ENCODE data around the gene MRPS26.

DNA sequence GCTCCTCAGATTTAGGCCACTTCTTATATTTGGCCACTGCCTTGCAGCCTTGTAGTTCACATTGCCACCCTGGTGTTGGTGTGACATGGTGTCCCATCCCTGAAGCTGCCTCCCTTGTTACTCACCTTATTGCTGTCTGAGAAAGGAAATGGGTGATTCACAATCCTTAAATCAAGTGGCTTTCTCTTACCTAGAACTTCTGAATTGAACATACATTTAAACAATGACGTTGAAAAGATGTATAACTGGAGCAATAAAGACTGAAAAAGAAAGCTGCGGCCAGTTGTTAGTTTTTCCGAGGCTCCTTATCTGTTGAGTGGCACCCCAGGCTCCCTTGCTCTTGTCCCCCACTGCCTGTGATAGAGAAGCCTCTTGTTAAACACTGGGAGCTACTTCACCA is 31.2 kb upstream of the MRPS26 start:
- TF ChIP-seq, protein P1, sequence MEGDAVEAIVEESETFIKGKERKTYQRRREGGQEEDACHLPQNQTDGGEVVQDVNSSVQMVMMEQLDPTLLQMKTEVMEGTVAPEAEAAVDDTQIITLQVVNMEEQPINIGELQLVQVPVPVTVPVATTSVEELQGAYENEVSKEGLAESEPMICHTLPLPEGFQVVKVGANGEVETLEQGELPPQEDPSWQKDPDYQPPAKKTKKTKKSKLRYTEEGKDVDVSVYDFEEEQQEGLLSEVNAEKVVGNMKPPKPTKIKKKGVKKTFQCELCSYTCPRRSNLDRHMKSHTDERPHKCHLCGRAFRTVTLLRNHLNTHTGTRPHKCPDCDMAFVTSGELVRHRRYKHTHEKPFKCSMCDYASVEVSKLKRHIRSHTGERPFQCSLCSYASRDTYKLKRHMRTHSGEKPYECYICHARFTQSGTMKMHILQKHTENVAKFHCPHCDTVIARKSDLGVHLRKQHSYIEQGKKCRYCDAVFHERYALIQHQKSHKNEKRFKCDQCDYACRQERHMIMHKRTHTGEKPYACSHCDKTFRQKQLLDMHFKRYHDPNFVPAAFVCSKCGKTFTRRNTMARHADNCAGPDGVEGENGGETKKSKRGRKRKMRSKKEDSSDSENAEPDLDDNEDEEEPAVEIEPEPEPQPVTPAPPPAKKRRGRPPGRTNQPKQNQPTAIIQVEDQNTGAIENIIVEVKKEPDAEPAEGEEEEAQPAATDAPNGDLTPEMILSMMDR (IDR thresholded peaks at IDR 0.05), result no peak
- no peak for TF ChIP-seq POLR2A (IDR thresholded peaks at IDR 0.05)
